Measurements from ENCODE around the gene ELOVL7.

GRCh38 chr5:60842871-60843385 lies 1.1 kb downstream of the ELOVL7 start:
- TF ChIP-seq CTCF (IDR thresholded peaks at IDR 0.05), result no peak
- TF ChIP-seq EZH2phosphoT487 (IDR thresholded peaks at IDR 0.05), result peak; percentile 15

Measured in neural progenitor cell (in vitro differentiated cells).